Tibial nerve (tissue), 3 donors: Measurements from ENCODE around the gene SGCB.

Experiments used
- CTCF ChIP-seq, 5 experiments: fragments of 200-600 bp in 3 of 5; fragments of 450-650 bp in 2 of 5; sonication (generic) in 3 of 5; IDR thresholded peaks; one replicate each; pipeline ENCODE4 v1.5.1; 2016 to 2019; ENCODE audit warnings: antibody characterized with exemption in 5 of 5, mild to moderate bottlenecking in 3 of 5, moderate library complexity in 2 of 5
- POLR2A ChIP-seq, 2 donors: fragments of 450-650 bp; IDR thresholded peaks; one replicate each; pipeline ENCODE4 v1.6.1; 2017; ENCODE audit warnings: antibody characterized with exemption in 2 of 2, mild to moderate bottlenecking in 2 of 2, moderate library complexity in 2 of 2

- TF ChIP-seq CTCF (IDR thresholded peaks at IDR 0.05) (no peak), POLR2A (IDR thresholded peaks at IDR 0.05) (no peak)
Measured at GRCh38 chr4:52019936-52020657, 18.0 kb downstream of the SGCB start, which contains the start of gene LRRC66.
